Left cardiac atrium (tissue), 4 donors: Measurements from ENCODE around the gene IL1RAPL2. TPM values are rescaled to one million over a fixed set of nuclear protein-coding genes. Genes with fewer than 3 reads are reported as not detected.

ENCODE experiments used
- ATAC-seq, 2 donors: fragments of 200-7000 bp; cut with Tn5 transposase; one replicate each; pipeline ENCODE4 v1.9.1; 2020; ENCODE audit warnings: mild to moderate bottlenecking in 2 of 2, moderate library complexity in 2 of 2
- DNase-seq: peaks from one replicate; pipeline ENCODE4 v3.0.0-alpha.2; 2020
- intact Hi-C, 2 donors: fragments of 100-400 bp; cut with DNase I; formaldehyde crosslinking; loops; one replicate each; pipeline versions ENCODE4 v1.14.1 to v1.15.1; 2022 to 2023
- total RNA-seq, 2 donors: library from RNA; stranded (reverse); fragmentation: NEBNext Ultra II Directional; extraction: Animal tissue kit (Norgen Biotek cat#: 25700); gene quantifications; one replicate each; pipeline ENCODE4 v1.2.1, GENCODE V29; 2021
- donor health status: DM: no; HTN: yes; CAD: no.
- donor health status: DM: no; HTN: yes; CAD: no; lungs with severe emphysema.
- donor health status: DM: yes; HTN: yes; CAD: no.
- donor health status: Dilated cardiomyopathy.

The IL1RAPL2 gene
- total RNA-seq, 2 donors from 2014 or later: 0.09 TPM; not detected in 1

GRCh38 chrX:105299286-105299685 lies 733.3 kb downstream of the IL1RAPL2 start:
- ATAC-seq: no peak
- DNase-seq: no peak
- intact Hi-C loops: no loop called here

GRCh38 chrX:105302246-105302645 lies 736.2 kb downstream of the IL1RAPL2 start:
- intact Hi-C loops: no loop called here

GRCh38 chrX:105307762-105308161 lies 741.8 kb downstream of the IL1RAPL2 start:
- ATAC-seq: no peak
- DNase-seq: no peak
- intact Hi-C loops: no loop called here

More at GRCh38 chrX:105302246-105302645, 736.2 kb downstream of the IL1RAPL2 start:
- ATAC-seq (no peak), DNase-seq (no peak)

GRCh38 chrX:105313596-105313995 lies 747.6 kb downstream of the IL1RAPL2 start:
- no peak for ATAC-seq
- no peak for DNase-seq
- intact Hi-C loops: no loop called here

- no peak for ATAC-seq
- intact Hi-C loops: no loop called here
- no peak for DNase-seq
Observed at GRCh38 chrX:105314458-105314857, 748.5 kb downstream of the IL1RAPL2 start.

GRCh38 chrX:105315248-105315647 lies 749.2 kb downstream of the IL1RAPL2 start:
- intact Hi-C loops: no loop called here
- no peak for ATAC-seq
- no peak for DNase-seq

- intact Hi-C loops: no loop called here
- DNase-seq: no peak
- no peak for ATAC-seq
Observed at GRCh38 chrX:105317117-105317516, 751.1 kb downstream of the IL1RAPL2 start.

GRCh38 chrX:105323928-105324327 lies 757.9 kb downstream of the IL1RAPL2 start:
- intact Hi-C loops: no loop called here
- no peak for DNase-seq

GRCh38 chrX:105328773-105329172 lies 762.8 kb downstream of the IL1RAPL2 start:
- DNase-seq (no peak), ATAC-seq (no peak)
- intact Hi-C loops: no loop called here

More at GRCh38 chrX:105323928-105324327, 757.9 kb downstream of the IL1RAPL2 start:
- ATAC-seq: no peak

GRCh38 chrX:105331244-105331643 lies 765.2 kb downstream of the IL1RAPL2 start:
- intact Hi-C loops: no loop called here
- DNase-seq (no peak), ATAC-seq (no peak)

GRCh38 chrX:105347373-105347772 lies 781.4 kb downstream of the IL1RAPL2 start:
- ATAC-seq: no peak
- DNase-seq: no peak
- intact Hi-C loops: no loop called here

GRCh38 chrX:105349476-105349875 lies 783.5 kb downstream of the IL1RAPL2 start:
- intact Hi-C loops: no loop called here
- no peak for DNase-seq
- no peak for ATAC-seq

- ATAC-seq (no peak), DNase-seq (no peak)
- intact Hi-C loops: no loop called here
Observed at GRCh38 chrX:105375816-105376215, 809.8 kb downstream of the IL1RAPL2 start.

GRCh38 chrX:105424729-105425128 lies 858.7 kb downstream of the IL1RAPL2 start:
- intact Hi-C loops: no loop called here
- peak in 1 of 2 donors; percentile 47 for ATAC-seq
- DNase-seq: no peak

GRCh38 chrX:105451401-105451800 lies 885.4 kb downstream of the IL1RAPL2 start:
- intact Hi-C loops: no loop called here
- DNase-seq (no peak), ATAC-seq (no peak)

- intact Hi-C loops: no loop called here
- no peak for DNase-seq
- ATAC-seq: no peak
Observed at GRCh38 chrX:105458846-105459245, 892.8 kb downstream of the IL1RAPL2 start.

- no peak for DNase-seq
- intact Hi-C loops: no loop called here
Observed at GRCh38 chrX:105460376-105460775, 894.4 kb downstream of the IL1RAPL2 start.

GRCh38 chrX:105461016-105461415 lies 895.0 kb downstream of the IL1RAPL2 start:
- ATAC-seq: no peak
- intact Hi-C loops: no loop called here
- DNase-seq: no peak

More at GRCh38 chrX:105460376-105460775, 894.4 kb downstream of the IL1RAPL2 start:
- no peak for ATAC-seq

- no peak for ATAC-seq
- intact Hi-C loops: no loop called here
- DNase-seq: no peak
Observed at GRCh38 chrX:105462186-105462585, 896.2 kb downstream of the IL1RAPL2 start.

GRCh38 chrX:105463473-105463872 lies 897.5 kb downstream of the IL1RAPL2 start:
- DNase-seq (no peak), ATAC-seq (no peak)
- intact Hi-C loops: no loop called here

GRCh38 chrX:105464618-105465017 lies 898.6 kb downstream of the IL1RAPL2 start:
- DNase-seq: no peak
- intact Hi-C loops: no loop called here
- no peak for ATAC-seq

GRCh38 chrX:105468741-105469140 lies 902.7 kb downstream of the IL1RAPL2 start:
- ATAC-seq (no peak), DNase-seq (no peak)
- intact Hi-C loops: no loop called here
